ENCODE data around the gene RNU6-1.

DNA sequence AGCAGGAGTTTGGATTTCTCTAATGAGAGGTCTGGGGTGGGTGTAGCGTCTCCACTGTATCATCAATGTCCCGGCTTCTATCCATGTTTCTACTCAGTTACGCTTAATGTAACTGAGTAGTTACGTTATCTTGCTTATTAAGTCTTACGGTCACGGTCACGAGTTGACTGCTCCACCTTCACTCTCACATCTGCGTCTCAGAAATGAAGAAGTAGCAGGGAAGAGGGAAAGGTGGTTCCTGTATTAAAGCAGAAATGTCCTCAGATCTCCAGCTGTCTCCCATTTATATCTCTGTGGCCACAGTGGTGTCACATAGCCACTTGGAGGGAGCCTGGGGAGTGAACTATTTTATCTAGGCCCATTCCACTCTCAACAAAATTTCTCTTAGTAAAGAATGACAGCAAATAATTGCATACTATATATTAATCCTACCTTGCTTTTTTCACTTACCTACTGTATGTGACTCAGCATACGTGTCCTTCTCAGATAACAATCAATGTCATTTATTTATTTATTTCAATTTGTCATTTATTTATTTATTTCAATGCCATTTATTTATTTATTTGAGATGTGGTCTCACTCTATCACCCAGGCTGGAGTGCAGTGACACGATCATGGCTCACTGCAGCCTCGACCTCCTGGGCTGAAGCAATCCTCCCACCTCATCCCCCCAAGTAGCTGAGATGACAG, 39.7 kb upstream of the RNU6-1 start:
- TF ChIP-seq POLR2AphosphoS5 (IDR thresholded peaks at IDR 0.05; ENCODE audit: low read depth, low read length) (no peak), POLR2A (IDR thresholded peaks at IDR 0.05; ENCODE audit: low read depth, low read length) (no peak)

All from GM12892 (cell line).